ENCODE data around the gene IRX2. TPM values are rescaled to one million over a fixed set of nuclear protein-coding genes. Genes with fewer than 3 reads are reported as not detected.

IRX2 gene
- total RNA-seq, 1 donor from 2014 or later = 56.4 TPM

DNA sequence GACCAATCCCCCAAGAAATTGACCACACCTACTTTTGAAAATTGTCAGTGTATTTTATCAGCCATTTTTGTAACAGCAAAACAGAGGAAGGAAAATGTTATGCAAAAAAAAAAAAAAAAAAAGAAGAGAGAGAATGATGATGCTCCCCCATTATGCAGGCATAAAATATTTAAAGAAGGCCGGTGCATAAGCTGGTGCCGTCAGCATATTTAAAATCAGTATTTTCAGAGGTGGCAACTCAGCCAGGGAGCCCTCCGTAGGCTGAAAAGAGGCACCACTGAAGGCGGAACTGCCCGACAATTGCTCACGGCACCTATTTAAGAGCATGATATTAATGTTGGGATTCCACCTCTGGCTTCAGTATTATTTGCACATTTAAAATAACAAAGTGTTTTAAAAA is 33.4 kb downstream of the IRX2 start:
- H3K4me1 ChIP-seq = no peaks in the 10 kb centered on the region
- intact Hi-C loops (cut with DNase I) = no loop called here
- ATAC-seq (no peak), DNase-seq (no peak)
- no peak overlapping the region for H3K27ac ChIP-seq
- H3K36me3 ChIP-seq = no peaks in the 10 kb centered on the region
- TF ChIP-seq, protein P1, sequence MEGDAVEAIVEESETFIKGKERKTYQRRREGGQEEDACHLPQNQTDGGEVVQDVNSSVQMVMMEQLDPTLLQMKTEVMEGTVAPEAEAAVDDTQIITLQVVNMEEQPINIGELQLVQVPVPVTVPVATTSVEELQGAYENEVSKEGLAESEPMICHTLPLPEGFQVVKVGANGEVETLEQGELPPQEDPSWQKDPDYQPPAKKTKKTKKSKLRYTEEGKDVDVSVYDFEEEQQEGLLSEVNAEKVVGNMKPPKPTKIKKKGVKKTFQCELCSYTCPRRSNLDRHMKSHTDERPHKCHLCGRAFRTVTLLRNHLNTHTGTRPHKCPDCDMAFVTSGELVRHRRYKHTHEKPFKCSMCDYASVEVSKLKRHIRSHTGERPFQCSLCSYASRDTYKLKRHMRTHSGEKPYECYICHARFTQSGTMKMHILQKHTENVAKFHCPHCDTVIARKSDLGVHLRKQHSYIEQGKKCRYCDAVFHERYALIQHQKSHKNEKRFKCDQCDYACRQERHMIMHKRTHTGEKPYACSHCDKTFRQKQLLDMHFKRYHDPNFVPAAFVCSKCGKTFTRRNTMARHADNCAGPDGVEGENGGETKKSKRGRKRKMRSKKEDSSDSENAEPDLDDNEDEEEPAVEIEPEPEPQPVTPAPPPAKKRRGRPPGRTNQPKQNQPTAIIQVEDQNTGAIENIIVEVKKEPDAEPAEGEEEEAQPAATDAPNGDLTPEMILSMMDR (IDR thresholded peaks at IDR 0.05) = no peak
- no peaks in the 10 kb centered on the region for H3K27me3 ChIP-seq
- no peak overlapping the region for H3K4me3 ChIP-seq
- H3K9me3 ChIP-seq = no peaks in the 10 kb centered on the region

DNA sequence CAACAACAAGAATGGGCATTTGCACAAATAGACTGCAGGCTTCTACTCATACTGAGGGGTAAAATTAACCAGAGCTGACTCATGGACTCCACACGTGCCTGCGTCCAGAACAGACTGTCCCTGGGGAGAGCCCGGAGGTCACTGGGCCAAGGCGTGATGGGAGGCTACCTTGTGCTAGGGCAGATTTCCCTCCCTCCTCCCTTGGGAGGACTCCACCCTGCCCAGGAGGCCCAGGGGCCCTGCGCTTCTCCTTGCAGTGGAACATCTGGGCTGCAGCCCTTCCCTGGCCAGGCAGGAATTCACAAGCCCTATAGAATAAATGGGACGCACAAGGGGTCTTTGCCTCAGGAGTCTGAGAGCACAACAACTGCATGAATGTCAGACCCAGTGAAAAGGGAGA is 35.6 kb downstream of the IRX2 start:
- no peak overlapping the region for H3K4me3 ChIP-seq
- H3K27me3 ChIP-seq = no peaks in the 10 kb centered on the region
- ATAC-seq (no peak), DNase-seq (no peak)
- intact Hi-C loops (cut with DNase I) = no loop called here
- no peak overlapping the region for H3K27ac ChIP-seq
- H3K9me3 ChIP-seq = no peaks in the 10 kb centered on the region
- H3K4me1 ChIP-seq = no peaks in the 10 kb centered on the region
- TF ChIP-seq, protein P1 (IDR thresholded peaks at IDR 0.05) = no peak
- no peaks in the 10 kb centered on the region for H3K36me3 ChIP-seq

DNA sequence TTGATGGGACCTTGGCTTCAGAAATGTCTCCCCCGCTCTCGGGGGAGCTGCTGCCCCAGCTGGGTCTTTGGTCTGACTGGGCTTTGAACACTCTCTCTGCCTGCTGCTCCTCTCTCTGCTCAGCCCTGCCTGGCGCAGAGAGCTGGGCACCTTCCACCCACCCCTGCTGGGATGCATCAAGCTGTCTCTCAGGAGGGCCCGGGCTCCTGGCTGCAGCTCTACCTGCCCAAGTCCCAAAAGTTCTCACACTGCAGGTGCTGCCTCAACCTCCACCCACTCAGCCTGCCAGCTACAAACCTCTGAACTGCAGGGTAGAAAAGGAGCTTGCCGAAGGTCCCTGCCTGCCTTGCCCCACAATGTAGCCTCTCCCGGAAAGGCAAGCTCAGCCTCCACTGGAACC is 36.7 kb downstream of the IRX2 start:
- intact Hi-C loops (cut with DNase I) = no loop called here
- Histone ChIP-seq H3K27me3 (no peaks in the 10 kb centered on the region), H3K36me3 (no peaks in the 10 kb centered on the region), H3K4me3 (no peak overlapping the region), H3K9me3 (no peaks in the 10 kb centered on the region), H3K4me1 (no peaks in the 10 kb centered on the region), H3K27ac (no peak overlapping the region)
- ATAC-seq (no peak), DNase-seq (no peak)
- TF ChIP-seq, protein P1 (IDR thresholded peaks at IDR 0.05) = no peak

DNA sequence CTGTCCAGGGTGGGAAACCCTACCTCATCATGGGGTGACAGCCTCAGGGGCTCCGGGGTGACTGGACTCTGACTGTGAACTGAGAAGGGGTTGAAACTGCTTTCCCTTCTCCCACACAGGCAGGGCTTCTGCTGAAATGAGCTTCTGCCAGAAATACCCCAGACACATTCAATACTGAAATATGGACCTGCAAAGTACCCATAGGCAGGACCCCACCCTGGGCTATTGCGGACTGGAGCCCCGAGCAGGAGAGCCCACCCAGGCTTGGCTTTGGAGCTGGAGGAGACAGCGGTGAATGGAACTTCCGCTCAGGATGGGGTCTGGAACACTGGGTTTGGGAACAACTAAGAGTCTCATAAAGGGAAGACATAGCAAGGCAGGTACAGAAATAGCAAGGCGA is 37.5 kb downstream of the IRX2 start:
- H3K4me1 ChIP-seq = no peaks in the 10 kb centered on the region
- no peak overlapping the region for H3K27ac ChIP-seq
- DNase-seq (no peak), ATAC-seq (no peak)
- H3K36me3 ChIP-seq = no peaks in the 10 kb centered on the region
- intact Hi-C loops (cut with DNase I) = no loop called here
- H3K9me3 ChIP-seq = no peaks in the 10 kb centered on the region
- no peak overlapping the region for H3K4me3 ChIP-seq
- H3K27me3 ChIP-seq = no peaks in the 10 kb centered on the region
- TF ChIP-seq, protein P1 (IDR thresholded peaks at IDR 0.05) = no peak

DNA sequence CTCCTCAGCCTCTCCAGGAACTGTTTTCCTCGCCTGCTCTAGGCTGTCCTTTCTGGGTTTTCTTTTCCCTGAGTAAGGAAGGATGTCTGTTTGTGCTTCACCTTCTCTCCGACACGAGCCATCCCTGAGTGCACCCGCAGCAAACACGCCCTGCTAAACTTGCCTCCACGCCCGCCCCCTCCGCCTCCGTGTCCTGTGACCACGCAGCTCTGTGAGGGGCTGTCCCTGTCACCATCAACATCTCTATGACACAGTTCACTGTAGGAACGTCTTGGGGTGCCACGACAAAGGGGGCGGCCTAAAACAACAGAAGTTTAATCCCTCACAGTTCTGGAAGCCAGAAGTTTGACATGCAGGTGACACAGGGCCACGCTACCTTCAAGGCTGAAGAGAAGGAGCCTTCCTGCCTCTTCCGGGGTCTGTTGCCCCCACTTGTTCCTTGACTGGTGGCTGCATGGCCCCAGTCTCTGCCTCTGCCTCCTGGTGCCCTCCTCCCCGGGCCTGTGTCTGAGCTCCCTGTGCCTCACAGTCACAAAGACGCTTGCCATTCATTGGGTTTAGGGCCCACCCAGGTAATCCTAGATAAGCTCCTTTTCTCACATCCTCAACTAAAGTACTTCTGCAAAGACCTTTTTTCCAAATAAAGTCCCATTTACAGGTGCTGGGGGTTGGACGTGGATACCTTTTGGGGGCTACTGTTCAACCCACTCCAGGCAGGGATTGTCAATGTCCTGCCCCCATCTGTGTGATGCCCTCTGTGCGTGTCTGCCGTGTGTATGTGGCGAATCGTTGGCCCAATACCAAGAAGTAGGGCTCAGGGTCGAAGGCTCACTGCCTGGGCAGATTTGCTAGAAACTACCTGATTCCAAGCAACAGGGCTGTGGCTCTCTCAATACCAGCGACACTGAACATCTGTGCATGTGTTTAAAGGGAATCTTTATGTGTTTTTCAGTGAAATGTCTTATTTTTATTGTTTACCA is 39.7 kb downstream of the IRX2 start:
- Histone ChIP-seq H3K27me3 (no peaks in the 10 kb centered on the region), H3K4me3 (no peak overlapping the region), H3K36me3 (no peaks in the 10 kb centered on the region), H3K4me1 (no peaks in the 10 kb centered on the region), H3K9me3 (no peaks in the 10 kb centered on the region), H3K27ac (no peak overlapping the region)
- TF ChIP-seq, protein P1 (IDR thresholded peaks at IDR 0.05) = no peak
- no peak for ATAC-seq
- intact Hi-C loops (cut with DNase I) = no loop called here
- DNase-seq = no peak
